HG03135 (cell line): ENCODE data around the gene RAB40C.

Experiments
- ATAC-seq: cut with Tn5 transposase; IDR thresholded peaks from one replicate; pipeline ENCODE4 v1.9.1; 2021; ENCODE audit warnings: mild to moderate bottlenecking, moderate library complexity; ENCODE audit not compliant: unreplicated experiment

Gene RAB40C

GRCh38 chr16:644556-644955, 54.7 kb downstream of the RAB40C start:
- no peak for ATAC-seq

DNA sequence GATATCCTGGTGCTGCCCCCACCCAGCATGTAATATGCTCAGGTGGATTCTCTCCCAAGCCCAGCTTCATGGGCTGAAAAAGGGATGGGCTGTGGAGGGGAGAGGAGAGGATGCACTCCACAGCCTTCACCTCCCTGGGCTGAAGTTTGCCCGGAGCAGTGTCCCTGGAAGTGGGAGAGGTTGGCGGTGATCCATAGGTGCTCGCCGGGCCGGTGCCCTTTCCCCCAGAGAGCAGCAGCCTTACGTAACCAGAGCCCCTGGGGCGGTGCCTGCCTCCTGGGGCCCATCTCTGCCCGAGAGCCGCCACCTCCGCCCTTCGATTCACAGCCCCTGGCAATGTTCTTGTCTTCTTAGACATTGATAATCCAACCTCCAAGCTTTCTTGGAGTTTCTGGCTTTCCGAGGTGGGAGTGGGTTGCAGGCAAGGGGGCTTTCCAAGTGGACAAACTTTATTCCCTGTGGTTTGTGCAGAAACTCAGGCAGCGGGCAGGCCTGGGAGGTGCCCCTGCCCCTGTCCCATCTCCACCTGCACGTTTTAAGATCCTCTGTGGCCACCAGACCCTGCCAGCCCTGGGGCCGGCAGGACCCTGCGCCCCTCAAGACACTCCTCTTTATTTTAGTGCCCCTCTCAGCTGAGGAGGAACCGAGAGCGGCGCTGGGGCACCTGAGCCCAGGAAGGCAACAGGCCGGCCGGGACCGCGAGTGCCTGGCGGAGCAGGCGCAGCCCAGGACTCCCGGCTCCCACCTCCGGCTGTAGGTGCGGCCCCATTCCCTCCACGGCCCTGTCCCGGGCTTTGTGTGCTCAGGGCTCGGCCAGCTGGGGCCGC, 56.2 kb downstream of the RAB40C start:
- no peak for ATAC-seq

DNA sequence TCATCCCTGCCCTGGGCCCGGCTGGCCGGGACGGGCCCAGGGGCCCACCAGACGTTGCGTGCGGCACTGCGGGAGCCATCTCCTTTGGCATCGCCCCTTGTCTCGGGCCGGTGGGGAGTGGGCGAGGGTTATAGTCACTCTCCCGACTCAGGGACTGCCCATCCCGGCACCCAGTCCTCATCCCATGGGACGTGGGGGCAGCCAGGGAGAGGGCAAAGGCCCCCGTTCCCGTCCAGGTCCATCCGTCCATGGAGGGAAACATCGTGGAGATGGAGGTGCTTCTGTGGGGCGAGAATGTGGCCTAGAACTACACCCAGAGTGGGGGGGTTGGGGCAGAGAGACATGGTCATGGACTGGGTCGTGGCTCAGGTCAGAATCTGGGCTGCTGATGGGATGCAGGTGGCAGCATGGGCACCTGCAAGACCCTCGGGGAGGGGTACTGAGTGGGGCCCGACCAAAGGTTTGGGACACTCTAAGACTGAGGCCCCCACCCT, 56.9 kb downstream of the RAB40C start:
- no peak for ATAC-seq

DNA sequence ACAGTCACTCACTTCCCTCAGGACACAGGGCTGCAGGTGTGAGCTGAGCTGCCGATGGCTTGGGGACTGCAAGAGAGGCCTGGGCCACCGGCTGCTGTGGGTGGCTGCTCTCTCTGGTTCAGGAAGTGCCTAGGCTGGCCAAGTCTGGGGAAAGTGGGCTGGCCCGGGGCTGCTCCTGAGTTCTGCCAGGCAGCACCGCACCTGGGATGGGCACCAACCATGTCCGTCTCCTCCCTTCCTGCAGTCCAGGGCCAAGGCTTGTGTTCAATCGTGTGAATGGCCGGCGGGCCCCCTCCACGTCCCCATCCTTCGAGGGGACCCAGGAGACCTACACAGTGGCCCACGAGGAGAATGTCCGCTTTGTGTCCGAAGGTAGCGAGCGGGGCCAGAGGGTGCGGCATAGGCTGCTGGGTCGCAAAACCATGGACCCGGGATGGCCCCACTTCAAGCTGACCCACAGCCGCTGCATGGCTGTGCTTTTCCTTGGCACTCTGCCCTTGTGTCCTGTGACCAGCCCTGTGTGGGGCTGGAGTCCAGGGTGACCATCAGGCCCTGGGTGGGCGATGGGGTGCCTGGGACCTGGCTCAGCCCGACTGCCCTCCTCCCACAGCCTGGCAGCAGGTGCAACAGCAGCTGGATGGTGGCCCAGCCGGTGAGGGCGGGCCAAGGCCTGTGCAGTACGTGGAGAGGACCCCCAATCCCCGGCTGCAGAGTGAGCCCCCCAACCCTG, 57.5 kb downstream of the RAB40C start:
- no peak for ATAC-seq

- no peak for ATAC-seq
Measured at GRCh38 chr16:648071-648780, 58.4 kb downstream of the RAB40C start.

DNA sequence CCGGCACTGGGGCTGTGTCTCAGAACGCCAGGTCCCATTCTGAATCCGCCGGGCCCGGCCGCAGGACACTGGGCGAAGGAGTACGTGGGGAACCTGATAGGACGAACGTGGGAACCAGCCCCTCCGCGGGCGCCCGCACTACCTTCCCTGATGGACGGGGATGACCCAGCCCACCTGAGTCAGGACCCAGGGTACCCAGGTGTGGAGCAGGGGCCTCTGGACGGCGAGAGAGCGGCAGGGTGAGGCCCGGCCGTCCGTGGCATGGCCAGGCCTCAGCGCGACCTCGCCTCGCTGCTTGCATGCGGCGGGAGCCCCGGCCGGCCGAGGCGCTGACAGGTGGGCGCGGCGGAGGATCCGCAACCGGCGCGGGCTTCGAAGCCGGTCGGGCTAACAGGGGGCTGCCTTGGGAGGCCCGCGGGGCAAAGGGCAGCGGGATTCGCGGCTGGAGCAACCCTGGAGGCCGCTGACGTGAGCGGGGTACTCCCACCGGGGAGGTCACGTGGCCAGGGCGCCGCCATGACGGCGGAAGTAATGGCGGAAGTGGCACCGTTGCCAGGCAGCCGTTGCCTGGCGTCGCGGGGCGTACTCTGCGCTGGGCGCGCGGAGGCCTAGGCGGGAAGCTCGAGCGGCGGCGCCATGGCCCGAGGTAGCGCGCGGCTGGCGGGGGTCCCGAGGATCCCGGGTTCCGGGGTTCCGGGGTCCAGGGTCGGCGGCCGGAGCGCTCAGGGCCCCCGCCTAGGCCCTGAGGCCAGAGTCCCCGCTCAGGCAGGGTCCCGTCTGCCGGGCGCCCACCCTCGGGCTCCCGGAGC, 59.1 kb downstream of the RAB40C start, which contains the start of gene WDR90:
WDR90 (plus strand) TSS at position 585 of the 809 bp plus-strand sequence; CDS start at position 637, 52 bp downstream.
- peak; percentile 68 for ATAC-seq

- ATAC-seq: no peak
Measured at GRCh38 chr16:649631-650030, 59.8 kb downstream of the RAB40C start.

- ATAC-seq: no peak
Measured at GRCh38 chr16:651844-652243, 62.0 kb downstream of the RAB40C start.

- no peak for ATAC-seq
Measured at GRCh38 chr16:652454-653305, 62.8 kb downstream of the RAB40C start.

- ATAC-seq: no peak
Measured at GRCh38 chr16:654034-654433, 64.2 kb downstream of the RAB40C start.

DNA sequence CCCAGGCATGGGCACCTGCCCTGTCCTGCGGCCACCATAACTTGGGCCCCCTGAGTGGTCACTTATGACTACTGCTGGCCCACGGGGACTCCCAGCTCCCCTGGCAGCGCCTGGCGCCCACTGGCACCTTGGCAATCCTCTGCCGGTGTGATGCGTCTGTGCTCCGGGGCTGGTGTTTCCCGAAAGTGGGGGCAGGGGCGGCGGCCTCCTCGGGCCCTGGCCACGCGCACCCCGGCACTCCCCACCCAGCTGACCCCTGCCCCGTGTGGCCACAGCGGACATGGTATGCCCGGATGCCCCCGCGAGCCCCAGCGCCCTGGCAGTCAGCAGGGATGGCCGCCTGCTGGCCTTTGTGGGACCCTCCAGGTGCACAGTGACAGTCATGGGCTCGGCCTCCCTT, 67.6 kb downstream of the RAB40C start:
- ATAC-seq: no peak

- no peak for ATAC-seq
Measured at GRCh38 chr16:658679-659571, 69.1 kb downstream of the RAB40C start.

- no peak for ATAC-seq
Measured at GRCh38 chr16:659618-660017, 69.8 kb downstream of the RAB40C start.

- ATAC-seq: no peak
Measured at GRCh38 chr16:660132-660458, 70.2 kb downstream of the RAB40C start.

GRCh38 chr16:660459-661183, 70.8 kb downstream of the RAB40C start:
- no peak for ATAC-seq

GRCh38 chr16:661184-661821, 71.4 kb downstream of the RAB40C start:
- ATAC-seq: no peak

GRCh38 chr16:662095-662494, 72.2 kb downstream of the RAB40C start:
- no peak for ATAC-seq

GRCh38 chr16:662597-662996, 72.7 kb downstream of the RAB40C start:
- ATAC-seq: no peak
